HCT116 (cell line): ENCODE measurements around the gene ZNF512.

Experiments used
- MAX ChIP-seq: IDR thresholded peaks from 2 replicates; pipeline ENCODE4 v1.6.1; 2012
- POLR2A ChIP-seq: IDR thresholded peaks from 2 replicates; pipeline ENCODE4 v1.7.0; 2011; ENCODE audit warnings: borderline replicate concordance; ENCODE audit not compliant: insufficient read depth, insufficient read length; ENCODE audit errors: extremely low read depth
- POLR2AphosphoS5 ChIP-seq: IDR thresholded peaks from 2 replicates; pipeline ENCODE4 v1.6.1; 2011; ENCODE audit warnings: mild to moderate bottlenecking, low read depth, low read length, moderate library complexity
- YY1 ChIP-seq: IDR thresholded peaks from 2 replicates; pipeline ENCODE4 v1.6.1; 2011; ENCODE audit warnings: low read length, low read depth, moderate library complexity, mild to moderate bottlenecking; ENCODE audit not compliant: insufficient replicate concordance; ENCODE audit errors: extremely low read depth

- TF ChIP-seq POLR2AphosphoS5 (no peak), YY1 (no peak), POLR2A (no peak), MAX (no peak)
Observed at GRCh38 chr2:27551514-27551913, 31.3 kb upstream of the ZNF512 start.
